ENCODE measurements around the gene SIAH3.

GRCh38 chr13:45787346-45787745 is 64.2 kb downstream of the SIAH3 start:
- TF ChIP-seq CREB1 (CRISPR knock-in tag; IDR thresholded peaks at IDR 0.05; ENCODE audit: low read depth), result no peak
- TF ChIP-seq CTCF (conservative IDR thresholded peaks at IDR 0.05; ENCODE audit: low read depth in 2 of 2), result no peak
- TF ChIP-seq POLR2AphosphoS5 (IDR thresholded peaks at IDR 0.05; ENCODE audit: low read depth), result no peak
- no peak for TF ChIP-seq NANOG (IDR thresholded peaks at IDR 0.05; ENCODE audit: borderline replicate concordance)
- no peak for TF ChIP-seq EZH2 (IDR thresholded peaks at IDR 0.05; ENCODE audit: low read depth, unreplicated experiment)
- TF ChIP-seq EZH2phosphoT487 (IDR thresholded peaks at IDR 0.05; ENCODE audit: unreplicated experiment), result no peak
- no peak for TF ChIP-seq REST (IDR thresholded peaks at IDR 0.05; ENCODE audit: unreplicated experiment)
- no peak for TF ChIP-seq ZNF114 (CRISPR knock-in tag; IDR thresholded peaks at IDR 0.05)
- no peak for TF ChIP-seq ETS1 (IDR thresholded peaks at IDR 0.05)
- TF ChIP-seq JUNB (IDR thresholded peaks at IDR 0.05; ENCODE audit: unreplicated experiment), result no peak
- TF ChIP-seq ZNF331 (CRISPR knock-in tag; IDR thresholded peaks at IDR 0.05; ENCODE audit: low read depth), result no peak

Measured in GM23338 (cell line).